GM19099 (cell line): ENCODE measurements around the gene SLC46A2.

Experiments
- POLR2A ChIP-seq: IDR thresholded peaks from 3 replicates; pipeline ENCODE4 v1.6.1; 2011; ENCODE audit warnings: low read depth; ENCODE audit not compliant: insufficient read length; ENCODE audit errors: extremely low read depth

SLC46A2 gene, protein sequence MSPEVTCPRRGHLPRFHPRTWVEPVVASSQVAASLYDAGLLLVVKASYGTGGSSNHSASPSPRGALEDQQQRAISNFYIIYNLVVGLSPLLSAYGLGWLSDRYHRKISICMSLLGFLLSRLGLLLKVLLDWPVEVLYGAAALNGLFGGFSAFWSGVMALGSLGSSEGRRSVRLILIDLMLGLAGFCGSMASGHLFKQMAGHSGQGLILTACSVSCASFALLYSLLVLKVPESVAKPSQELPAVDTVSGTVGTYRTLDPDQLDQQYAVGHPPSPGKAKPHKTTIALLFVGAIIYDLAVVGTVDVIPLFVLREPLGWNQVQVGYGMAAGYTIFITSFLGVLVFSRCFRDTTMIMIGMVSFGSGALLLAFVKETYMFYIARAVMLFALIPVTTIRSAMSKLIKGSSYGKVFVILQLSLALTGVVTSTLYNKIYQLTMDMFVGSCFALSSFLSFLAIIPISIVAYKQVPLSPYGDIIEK

GRCh38 chr9:112890106-112891081 lies at the start of gene SLC46A2:
Gene SLC46A2, minus strand, starts transcription at chr9:112890876. Its CDS starts 195 bp downstream, at chr9:112890681.
- no peak for TF ChIP-seq POLR2A

DNA sequence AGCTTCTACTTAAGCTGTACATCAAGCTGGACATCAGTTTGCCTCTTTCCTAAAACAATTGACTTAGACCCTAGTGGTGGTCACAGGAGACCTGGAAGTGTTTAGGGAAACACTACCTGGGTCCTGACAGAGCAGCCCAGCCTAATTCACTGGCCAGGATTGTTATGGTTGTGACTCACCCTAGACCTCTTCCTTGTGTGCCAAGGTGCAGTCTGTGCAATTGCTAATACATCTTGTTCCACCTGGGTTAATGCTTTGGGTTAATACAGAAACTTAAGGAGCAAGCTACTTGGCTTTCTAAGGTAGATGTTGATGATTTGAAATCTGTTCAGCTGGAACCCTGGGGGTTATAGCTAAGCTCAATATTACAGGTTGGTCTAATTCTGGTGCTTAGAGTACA lies 48.7 kb upstream of the SLC46A2 start:
- no peak for TF ChIP-seq POLR2A

DNA sequence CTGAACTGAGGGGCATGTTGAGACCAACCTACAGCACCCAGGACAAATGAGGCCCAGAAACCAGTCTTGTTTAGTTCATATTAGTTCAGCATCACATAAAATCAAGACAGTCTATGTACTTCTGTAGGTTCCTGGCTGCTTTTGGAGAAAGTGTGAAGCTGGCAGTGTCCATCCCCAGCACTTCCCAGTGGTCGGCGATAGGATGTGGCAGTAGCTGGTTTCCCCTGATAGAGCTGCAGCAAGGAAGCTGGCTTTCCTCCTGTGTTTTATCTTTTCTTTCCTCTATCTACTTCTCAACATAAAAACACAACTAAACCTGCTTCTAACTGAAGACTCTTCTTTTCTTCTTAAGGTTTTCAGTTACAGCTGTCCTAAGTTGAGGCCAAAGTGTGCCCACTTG lies 43.0 kb upstream of the SLC46A2 start:
- no peak for TF ChIP-seq POLR2A

DNA sequence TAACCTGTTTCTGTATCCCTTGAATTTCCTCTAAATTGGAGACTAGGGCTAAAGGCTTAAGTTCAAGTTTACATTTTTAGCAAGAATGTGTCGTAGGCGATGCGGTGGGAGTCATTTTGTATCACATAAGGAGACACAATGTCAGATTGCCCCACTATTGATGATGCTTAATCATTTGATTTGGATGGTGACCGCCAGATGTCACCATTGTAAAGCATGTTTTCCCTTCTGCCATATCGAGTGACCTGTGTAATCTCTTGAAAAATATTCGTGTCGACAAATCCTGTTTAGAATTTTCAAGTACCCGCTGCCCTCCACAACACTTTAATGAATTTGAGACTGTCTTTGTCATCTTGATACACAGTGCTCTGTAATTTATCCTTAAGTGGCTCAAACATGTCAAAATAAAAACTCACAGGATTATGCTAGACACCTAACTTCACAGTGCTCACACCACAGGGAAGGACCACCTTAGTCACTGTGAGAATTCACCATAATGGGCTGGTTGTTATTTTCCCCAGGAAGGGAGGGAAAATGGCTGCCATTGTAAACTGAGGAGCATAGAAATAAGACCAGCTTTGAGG lies 34.5 kb upstream of the SLC46A2 start:
- no peak for TF ChIP-seq POLR2A

- TF ChIP-seq POLR2A, result no peak
Measured at GRCh38 chr9:112921549-112921948, 30.9 kb upstream of the SLC46A2 start.

- TF ChIP-seq POLR2A, result no peak
Measured at GRCh38 chr9:112917987-112918362, 27.3 kb upstream of the SLC46A2 start.

DNA sequence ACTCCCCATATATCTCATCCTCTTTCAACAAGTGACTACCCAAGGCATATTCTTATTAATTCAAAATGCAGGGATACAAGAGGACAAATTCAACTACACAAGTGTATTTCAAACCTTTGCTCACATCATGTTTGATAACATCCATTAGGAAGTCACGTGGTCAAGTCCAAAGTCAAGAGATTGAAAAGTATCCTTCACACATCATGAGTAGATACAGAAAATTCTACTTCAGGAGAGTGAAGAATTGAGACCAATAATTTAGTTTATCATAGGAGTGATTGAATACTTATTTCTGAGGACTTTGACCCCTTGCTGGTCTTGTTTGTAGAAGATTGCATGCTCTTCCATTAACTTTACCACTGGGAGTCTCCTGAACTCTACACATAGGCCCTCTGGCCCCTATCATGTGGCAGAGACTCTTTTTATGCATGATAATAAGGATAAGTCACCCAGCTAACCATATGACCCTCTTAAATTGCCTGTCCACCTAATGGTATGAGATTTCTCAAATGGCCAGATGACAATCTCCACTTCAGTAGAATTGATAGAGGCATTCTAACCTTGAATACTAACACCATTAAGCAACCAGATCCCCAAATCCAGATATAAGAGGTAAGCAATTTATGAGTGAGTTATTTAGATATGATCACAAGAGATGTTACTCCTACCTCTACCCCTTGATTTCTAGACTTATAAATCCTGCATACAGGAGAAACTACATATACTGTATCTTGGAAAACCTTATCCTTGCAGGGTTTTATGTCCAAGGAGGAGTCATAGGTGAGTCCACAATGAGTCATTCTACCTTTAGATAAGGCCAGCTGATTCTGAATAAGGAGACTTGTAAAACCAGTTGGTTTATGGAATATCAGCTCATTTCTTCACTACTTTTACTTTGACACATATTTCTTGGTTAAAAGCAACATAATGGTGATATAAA lies 26.6 kb upstream of the SLC46A2 start:
- TF ChIP-seq POLR2A, result no peak

- TF ChIP-seq POLR2A, result no peak
Measured at GRCh38 chr9:112914524-112914923, 23.8 kb upstream of the SLC46A2 start.

- no peak for TF ChIP-seq POLR2A
Measured at GRCh38 chr9:112913326-112913725, 22.6 kb upstream of the SLC46A2 start.

DNA sequence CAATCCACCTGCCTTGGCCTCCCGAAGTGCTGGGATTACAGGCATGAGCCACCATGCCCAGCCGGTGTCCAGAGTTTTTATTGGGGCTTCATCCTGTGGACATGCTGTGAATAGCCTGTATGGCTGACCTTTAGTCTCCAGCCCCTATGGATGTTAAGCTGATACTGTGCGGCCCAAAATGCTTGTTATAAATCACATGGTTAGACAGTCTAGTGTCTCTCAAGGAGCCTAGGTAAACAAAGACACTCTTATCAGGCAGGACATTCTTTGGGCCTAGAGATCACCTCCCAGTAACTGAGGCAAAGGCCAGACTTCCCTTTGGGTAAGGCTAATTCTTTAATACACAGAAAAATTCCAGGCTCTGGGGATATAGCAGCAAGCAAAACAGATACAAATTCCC lies 22.0 kb upstream of the SLC46A2 start:
- no peak for TF ChIP-seq POLR2A

GRCh38 chr9:112911736-112912135 lies 21.1 kb upstream of the SLC46A2 start:
- TF ChIP-seq POLR2A, result no peak

GRCh38 chr9:112905084-112905483 lies 14.4 kb upstream of the SLC46A2 start:
- TF ChIP-seq POLR2A, result no peak

DNA sequence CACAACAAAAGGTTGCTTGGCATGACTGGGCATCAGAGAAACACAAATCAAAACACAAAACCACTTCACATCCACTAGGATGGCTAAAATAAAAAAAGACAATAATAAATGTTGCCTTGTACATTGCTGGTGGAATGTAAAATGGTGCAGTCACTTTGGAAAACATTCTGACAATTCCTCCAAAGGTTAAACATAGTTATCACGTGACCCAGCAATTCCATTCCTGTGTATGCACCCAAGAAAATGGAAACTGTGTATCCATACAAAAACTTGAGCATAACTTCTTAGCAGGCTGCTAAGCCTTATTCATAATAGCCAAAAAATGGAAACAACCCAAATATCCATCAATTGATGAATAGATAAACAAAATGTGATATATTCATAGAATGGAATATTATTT lies 10.2 kb upstream of the SLC46A2 start:
- no peak for TF ChIP-seq POLR2A

- no peak for TF ChIP-seq POLR2A
Measured at GRCh38 chr9:112900488-112900887, 9.8 kb upstream of the SLC46A2 start.
